GM10266 (cell line): ENCODE results near the gene B4GALT4.

Experiments
- DNase-seq: peaks from one replicate; pipeline ENCODE4 v3.0.0; 2012; ENCODE audit errors: extremely low spot score
- CTCF ChIP-seq: IDR thresholded peaks from 2 replicates; pipeline ENCODE4 v1.5.1; 2012; ENCODE audit warnings: mild to moderate bottlenecking, low read depth; ENCODE audit not compliant: control insufficient read depth, insufficient read depth; ENCODE audit errors: missing control alignments

Gene B4GALT4

DNA sequence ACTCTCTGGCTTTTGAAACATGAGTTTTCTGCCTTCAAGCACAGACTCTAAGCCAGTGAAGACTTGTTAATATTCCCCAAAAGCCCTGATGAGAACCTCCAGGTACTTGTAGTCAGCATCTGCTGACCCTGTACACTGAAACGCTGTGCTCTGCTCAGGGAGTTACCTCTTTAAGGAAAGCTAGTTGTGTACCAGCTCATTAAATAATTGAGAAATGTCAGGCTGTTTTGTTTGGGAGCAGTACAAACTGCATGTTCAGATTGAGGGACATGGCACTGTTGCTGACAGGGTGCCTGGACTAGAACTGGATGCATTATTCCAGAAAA is 45.6 kb downstream of the B4GALT4 start:
- no peak for TF ChIP-seq CTCF
- DNase-seq: no peak

DNA sequence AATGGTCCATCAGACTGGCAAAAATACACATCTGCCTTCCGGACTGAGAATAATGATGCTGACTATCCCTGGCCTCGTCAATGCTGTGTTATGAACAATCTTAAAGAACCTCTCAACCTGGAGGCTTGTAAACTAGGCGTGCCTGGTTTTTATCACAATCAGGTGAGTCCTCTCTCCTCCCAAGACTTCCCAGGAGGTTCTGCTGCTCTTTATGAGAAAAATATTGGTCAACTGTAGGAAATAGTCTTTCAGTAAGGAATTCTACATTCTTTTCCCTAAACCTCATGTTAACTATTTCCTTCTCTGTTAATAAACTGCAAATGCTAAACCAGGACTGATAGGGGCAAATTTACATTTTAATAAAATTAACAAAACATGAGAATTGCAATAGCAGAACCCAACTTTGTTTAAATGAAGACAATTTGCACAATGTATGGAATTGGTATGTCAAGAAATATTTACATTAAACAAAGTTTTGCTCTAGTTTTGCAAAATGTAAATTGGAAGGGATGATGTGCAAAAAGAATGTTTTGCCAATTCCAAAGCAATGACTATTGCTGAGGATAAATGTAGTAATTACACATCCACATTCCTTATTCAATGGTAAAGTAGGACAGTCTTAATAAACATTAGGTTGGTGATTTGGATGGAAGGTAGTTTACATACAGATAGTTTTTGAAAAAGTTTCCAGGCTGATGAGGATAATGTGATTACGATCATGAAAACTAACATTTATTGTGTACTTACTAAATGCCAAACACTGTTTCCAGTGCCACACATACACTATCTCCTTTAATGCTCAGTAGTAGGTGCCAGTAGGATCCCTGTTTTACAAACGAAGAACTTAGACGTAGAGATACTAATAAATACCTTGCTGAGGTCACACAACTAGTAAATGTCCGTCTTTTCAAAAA is 46.2 kb downstream of the B4GALT4 start:
- no peak for TF ChIP-seq CTCF
- no peak for DNase-seq

GRCh38 chr3:119191800-119192199 is 48.9 kb downstream of the B4GALT4 start:
- DNase-seq: no peak
- TF ChIP-seq CTCF: no peak

- no peak for DNase-seq
- TF ChIP-seq CTCF: no peak
These were observed 53.4 kb downstream of the B4GALT4 start for GRCh38 chr3:119187266-119187665.

- no peak for DNase-seq
- TF ChIP-seq CTCF: no peak
These were observed 55.7 kb downstream of the B4GALT4 start for GRCh38 chr3:119184796-119185570.

GRCh38 chr3:119184111-119184510 is 56.6 kb downstream of the B4GALT4 start:
- no peak for TF ChIP-seq CTCF

DNA sequence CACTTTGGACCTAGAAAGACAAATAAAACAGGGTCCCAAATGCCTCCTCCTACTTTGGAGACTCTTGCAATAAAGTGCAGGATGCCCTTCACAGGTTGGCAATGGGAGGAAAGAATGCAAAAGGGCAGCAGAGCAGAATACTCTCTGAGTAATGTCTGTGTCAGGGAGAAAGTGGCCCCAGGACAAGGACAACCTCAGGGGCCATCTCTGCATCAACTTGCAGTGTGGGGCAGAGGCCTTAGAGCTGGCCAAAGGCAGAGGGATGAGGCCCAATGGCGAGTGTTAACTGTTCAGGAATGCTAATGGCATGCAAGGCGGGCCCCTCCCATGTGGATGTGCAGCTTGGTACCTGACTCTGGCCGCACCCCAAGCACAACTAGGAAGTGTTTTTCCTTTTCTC is 58.9 kb downstream of the B4GALT4 start:
- no peak for TF ChIP-seq CTCF
- DNase-seq: no peak

More at GRCh38 chr3:119184111-119184510, 56.6 kb downstream of the B4GALT4 start:
- DNase-seq: no peak
